GM12878 (cell line): Measurements from ENCODE around the gene CUL5. TPM values are rescaled to one million over a fixed set of nuclear protein-coding genes. Genes with fewer than 3 reads are reported as not detected.

Source experiments
- ATAC-seq: fragments of 200-7000 bp; cut with Tn5 transposase; 3 replicates; pipeline ENCODE4 v1.9.1; 2020; ENCODE audit warnings: mild to moderate bottlenecking, moderate library complexity
- BruUV-seq: library from RNA; stranded (reverse); fragments of 400-500 nt; replicated peaks from 2 replicates; lab custom pipeline; 2021; lab: Mats Ljungman, UMichigan
- CTCF ChIA-PET: fragments of 300-600 bp; sonication (Branson Sonifier 250); formaldehyde crosslinking; extraction: SDS; loops from one replicate; lab custom pipeline; 2021; ENCODE audit warnings: inconsistent platforms; lab: Yijun Ruan, JAX
- POLR2A ChIA-PET: fragments of 350-600 bp; formaldehyde crosslinking; extraction: SDS; loops from one replicate; lab custom pipeline; 2021; ENCODE audit warnings: inconsistent platforms; lab: Charles Lee
- RAD21 ChIA-PET: fragments of 300-600 bp; sonication (Branson Sonifier 250); formaldehyde crosslinking; loops from one replicate; lab custom pipeline; 2023; ENCODE audit warnings: antibody characterized with exemption; ENCODE audit not compliant: unreplicated experiment; lab: Charles Lee
- SMC1A ChIA-PET: fragments of 300-600 bp; sonication (Branson Sonifier 250); formaldehyde crosslinking; loops from one replicate; lab custom pipeline; 2023; ENCODE audit not compliant: unreplicated experiment, uncharacterized antibody; lab: Charles Lee
- DNase-seq: peaks from one replicate; pipeline ENCODE4 v3.0.0-alpha.2; 2011; ENCODE audit warnings: low read depth, low spot score
- FAIRE-seq: peaks from 3 replicates; lab custom pipeline; 2011; peaks lifted over from hg19 to GRCh38; lab: Jason Lieb, UNC
- H2AFZ ChIP-seq: 2 replicates; pipeline ENCODE4 v1.6.0; 2011; ENCODE audit warnings: low read depth, low read length, control low read depth; ENCODE audit not compliant: control insufficient read depth
- H3K27ac ChIP-seq: 2 replicates; pipeline ENCODE4 v1.5.1; 2011; ENCODE audit warnings: control low read depth; ENCODE audit not compliant: control insufficient read depth, insufficient read depth
- H3K27me3 ChIP-seq, 2 experiments: replicated peaks in 1 of 2; 2 replicates each; pipeline versions ENCODE4 v1.6.0 to v1.6.1; 2011; ENCODE audit warnings: low read length in 1 of 2; ENCODE audit not compliant: control insufficient read depth in 2 of 2, insufficient read depth in 2 of 2
- H3K36me3 ChIP-seq, 2 experiments: 2 replicates each; pipeline ENCODE4 v1.5.1; 2011; ENCODE audit warnings: low read length in 1 of 2; ENCODE audit not compliant: control insufficient read depth in 2 of 2, insufficient read depth in 2 of 2
- H3K4me1 ChIP-seq: 2 replicates; pipeline ENCODE4 v1.6.1; 2011; ENCODE audit warnings: mild to moderate bottlenecking, low read length, moderate library complexity, mixed read lengths; ENCODE audit not compliant: control insufficient read depth, insufficient read depth
- H3K4me2 ChIP-seq: 2 replicates; pipeline ENCODE4 v1.6.0; 2011; ENCODE audit warnings: control low read depth; ENCODE audit not compliant: control insufficient read depth, insufficient read depth
- H3K4me3 ChIP-seq: fragments of 200-600 bp; sonication (generic); 2 replicates; pipeline ENCODE4 v1.5.1; 2016
- H3K79me2 ChIP-seq: 2 replicates; pipeline ENCODE4 v1.6.0; 2011; ENCODE audit warnings: low read length; ENCODE audit not compliant: control insufficient read depth, insufficient read depth
- H3K9ac ChIP-seq: 2 replicates; pipeline ENCODE4 v1.8.0; 2011; ENCODE audit warnings: low read length, control low read depth, mixed read lengths; ENCODE audit not compliant: control insufficient read depth, insufficient read depth
- H3K9me3 ChIP-seq: replicated peaks from 3 replicates; pipeline ENCODE4 v1.5.1; 2011; ENCODE audit warnings: mild to moderate bottlenecking, low read length; ENCODE audit not compliant: control insufficient read depth, insufficient read depth
- H4K20me1 ChIP-seq: 2 replicates; pipeline ENCODE4 v1.6.0; 2011; ENCODE audit not compliant: control insufficient read depth, insufficient read depth
- CHD4 ChIP-seq: fragments of 200-600 bp; sonication (generic); IDR thresholded peaks from 2 replicates; pipeline ENCODE4 v1.6.1; 2016; ENCODE audit warnings: mild to moderate bottlenecking
- HCFC1 ChIP-seq: fragments of 150-350 bp; IDR thresholded peaks from 2 replicates; pipeline ENCODE4 v1.6.1; 2014; ENCODE audit warnings: low read length
- RAD21 ChIP-seq: IDR thresholded peaks from 2 replicates; pipeline ENCODE4 v1.6.1; 2011; ENCODE audit warnings: mild to moderate bottlenecking, low read depth, low read length, moderate library complexity; ENCODE audit not compliant: insufficient read depth
- RB1 ChIP-seq: fragments of 450-650 bp; formaldehyde crosslinking; IDR thresholded peaks from 2 replicates; pipeline ENCODE4 v1.6.1; 2017; ENCODE audit warnings: mild to moderate bottlenecking, borderline replicate concordance
- TCF7 ChIP-seq: IDR thresholded peaks from 2 replicates; pipeline ENCODE4 v1.6.1; 2014; ENCODE audit warnings: antibody characterized with exemption, borderline replicate concordance
- ZBED1 ChIP-seq: IDR thresholded peaks from 2 replicates; pipeline ENCODE4 v1.6.1; 2016; ENCODE audit warnings: borderline replicate concordance
- ZNF274 ChIP-seq: IDR thresholded peaks from one replicate; pipeline ENCODE4 v1.8.0; 2011; ENCODE audit not compliant: insufficient read length, insufficient read depth
- WGBS: methylation state at CpG from one replicate; pipeline ENCODE4 v1.1.6; 2016; ENCODE audit warnings: low lambda C conversion rate; ENCODE audit not compliant: insufficient replicate concordance, insufficient coverage; ENCODE audit errors: missing lambda C conversion rate; 5-methylcytosine and 5-hydroxymethylcytosine counted together
- in situ Hi-C: fragments of 300-500 bp; cut with MboI; formaldehyde crosslinking; loops from 9 replicates; pipeline ENCODE4 v1.14.3; 2018; ENCODE audit warnings: mixed read lengths
- intact Hi-C: fragments of 100-400 bp; cut with micrococcal nuclease; formaldehyde crosslinking; loops from one replicate; pipeline ENCODE4 v1.14.2; 2022; ENCODE audit not compliant: unreplicated experiment
- polyA plus RNA-seq, 11 experiments: library from polyadenylated mRNA; depleted of rRNA in 4 of 11; unstranded in 6 of 11; stranded (reverse) in 5 of 11; fragments of >200 nt; fragmentation: Nextera tagmentation in 4 of 11; fragmentation: Illumina TruSeq in 1 of 11; extraction: Ambion mirVana in 4 of 11; extraction: Trizol in 1 of 11; gene quantifications; 1 replicate in 1 of 11; 2 replicates in 10 of 11; pipeline versions ENCODE4 v1.2.1 to v1.2.3, GENCODE V29; 2011 to 2016; ENCODE audit warnings: inconsistent platforms in 2 of 11, missing spikeins in 2 of 11, low read depth in 1 of 11
- total RNA-seq, 4 experiments: library from RNA; depleted of rRNA in 3 of 4; stranded (reverse); fragments of >200 nt in 3 of 4; fragmentation: Illumina TruSeq in 1 of 4; extraction: Trizol in 1 of 4; gene quantifications; 2 replicates each; pipeline versions ENCODE4 v1.2.1 to v1.2.3, GENCODE V29; 2013 to 2021
- TF ChIP-seq, protein P1 (sequence below): fragments of 450-650 bp; formaldehyde crosslinking; IDR thresholded peaks from 2 replicates; pipeline ENCODE4 v1.4.0; 2022; ENCODE audit warnings: mild to moderate bottlenecking, moderate library complexity

The CUL5 gene
- total and polyA plus RNA-seq, 10 of the 15 experiments (the other 5 are each of a cell fraction or from before 2014, with no cell fraction given) = 9.1 to 37.6 (median 18.3) TPM

DNA sequence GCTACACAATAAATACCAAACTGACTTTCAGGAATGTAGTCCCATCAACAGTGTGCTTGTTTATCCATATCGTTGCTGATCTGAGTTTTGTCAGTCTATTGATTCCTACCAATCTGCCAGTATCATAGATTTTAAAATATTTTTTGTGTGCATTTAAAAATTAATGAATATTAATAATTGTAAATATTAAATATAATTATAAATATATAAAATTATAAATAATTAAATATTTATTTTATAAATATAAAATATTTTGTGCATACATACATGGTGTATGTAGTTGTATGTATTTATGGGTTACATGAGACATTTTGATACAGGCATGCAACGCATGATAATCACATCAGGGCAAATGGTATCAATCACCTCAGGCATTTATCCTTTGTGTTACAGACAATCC, 53.6 kb downstream of the CUL5 start:
- FAIRE-seq = no peak
- H3K27ac ChIP-seq = no peak overlapping the region
- RAD21 ChIA-PET = no interaction called here

More for the DNA sequence above, 53.6 kb downstream of the CUL5 start:
- SMC1A ChIA-PET = no interaction called here
- 94% methylated on average over 2 of the region's 2 CpGs for WGBS
- Histone ChIP-seq H3K36me3 (peaks cover 2 to 4% of the 10 kb centered on the region in 2 experiments), H3K9ac (no peak overlapping the region), H3K4me3 (no peak overlapping the region), H3K4me1 (no peaks in the 10 kb centered on the region), H2AFZ (no peak overlapping the region), H3K79me2 (no peaks in the 10 kb centered on the region), H4K20me1 (no peaks in the 10 kb centered on the region), H3K27me3 (no peaks in the 10 kb centered on the region), H3K9me3 (no peaks in the 10 kb centered on the region), H3K4me2 (no peak overlapping the region)
- POLR2A ChIA-PET = no interaction called here
- TF ChIP-seq, protein P1, sequence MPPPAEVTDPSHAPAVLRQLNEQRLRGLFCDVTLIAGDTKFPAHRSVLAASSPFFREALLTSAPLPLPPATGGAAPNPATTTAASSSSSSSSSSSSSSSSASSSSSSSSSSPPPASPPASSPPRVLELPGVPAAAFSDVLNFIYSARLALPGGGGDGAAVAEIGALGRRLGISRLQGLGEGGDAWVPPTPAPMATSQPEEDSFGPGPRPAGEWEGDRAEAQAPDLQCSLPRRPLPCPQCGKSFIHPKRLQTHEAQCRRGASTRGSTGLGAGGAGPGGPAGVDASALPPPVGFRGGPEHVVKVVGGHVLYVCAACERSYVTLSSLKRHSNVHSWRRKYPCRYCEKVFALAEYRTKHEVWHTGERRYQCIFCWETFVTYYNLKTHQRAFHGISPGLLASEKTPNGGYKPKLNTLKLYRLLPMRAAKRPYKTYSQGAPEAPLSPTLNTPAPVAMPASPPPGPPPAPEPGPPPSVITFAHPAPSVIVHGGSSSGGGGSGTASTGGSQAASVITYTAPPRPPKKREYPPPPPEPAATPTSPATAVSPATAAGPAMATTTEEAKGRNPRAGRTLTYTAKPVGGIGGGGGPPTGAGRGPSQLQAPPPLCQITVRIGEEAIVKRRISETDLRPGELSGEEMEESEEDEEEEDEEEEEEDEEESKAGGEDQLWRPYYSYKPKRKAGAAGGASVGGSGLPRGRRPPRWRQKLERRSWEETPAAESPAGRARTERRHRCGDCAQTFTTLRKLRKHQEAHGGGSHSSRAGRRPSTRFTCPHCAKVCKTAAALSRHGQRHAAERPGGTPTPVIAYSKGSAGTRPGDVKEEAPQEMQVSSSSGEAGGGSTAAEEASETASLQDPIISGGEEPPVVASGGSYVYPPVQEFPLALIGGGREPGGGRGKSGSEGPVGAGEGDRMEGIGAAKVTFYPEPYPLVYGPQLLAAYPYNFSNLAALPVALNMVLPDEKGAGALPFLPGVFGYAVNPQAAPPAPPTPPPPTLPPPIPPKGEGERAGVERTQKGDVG (CRISPR knock-in tag) = no peak
- TF ChIP-seq RAD21 (no peak), ZNF274 (no peak), CHD4 (no peak), ZBED1 (no peak), HCFC1 (no peak), RB1 (no peak), TCF7 (no peak)
- intact Hi-C loops = no loop called here
- DNase-seq (no peak), ATAC-seq (no peak)
- BruUV-seq = no TSS peak
- in situ Hi-C loops = no loop called here
- CTCF ChIA-PET = no interaction called here
